ENCODE data around the gene PAX6. TPM values are rescaled to one million over a fixed set of nuclear protein-coding genes. Genes with fewer than 3 reads are reported as not detected.

PAX6 gene
- total RNA-seq, result not detected
- polyA plus RNA-seq, result under 1 TPM in 2 of 3 donors, not detected in 1; 0.34 to 0.46 TPM

GRCh38 chr11:31810779-31811647 is at the start of gene PAX6:
Gene PAX6, minus strand, starts transcription at chr11:31811322. Its CDS starts 4,911 bp downstream, at chr11:31806411.
- intact Hi-C loops (cut with DNase I), result no loop called here
- H3K27ac ChIP-seq, result no peak within 1 kb of the TSS
- WGBS, 2 donors, result 3 to 4% methylated on average over 49 of the region's 49 CpGs
- H3K27me3 ChIP-seq, result peaks cover 94 to 100% (median 100%) of the 10 kb centered on the region in 3 donors
- peaks cover 0 to 72% (median 70%) of the 10 kb centered on the region in 4 donors for H3K4me1 ChIP-seq
- H3K36me3 ChIP-seq, result no peaks in the 10 kb centered on the region
- DNase-seq, result peak; percentile 60
- H3K9me3 ChIP-seq, result no peaks in the 10 kb centered on the region
- TF ChIP-seq POLR2AphosphoS5 (IDR thresholded peaks at IDR 0.05) (no peak), EP300 (IDR thresholded peaks at IDR 0.05) (no peak), POLR2A (IDR thresholded peaks at IDR 0.05) (no peak)
- TF ChIP-seq, protein P1, sequence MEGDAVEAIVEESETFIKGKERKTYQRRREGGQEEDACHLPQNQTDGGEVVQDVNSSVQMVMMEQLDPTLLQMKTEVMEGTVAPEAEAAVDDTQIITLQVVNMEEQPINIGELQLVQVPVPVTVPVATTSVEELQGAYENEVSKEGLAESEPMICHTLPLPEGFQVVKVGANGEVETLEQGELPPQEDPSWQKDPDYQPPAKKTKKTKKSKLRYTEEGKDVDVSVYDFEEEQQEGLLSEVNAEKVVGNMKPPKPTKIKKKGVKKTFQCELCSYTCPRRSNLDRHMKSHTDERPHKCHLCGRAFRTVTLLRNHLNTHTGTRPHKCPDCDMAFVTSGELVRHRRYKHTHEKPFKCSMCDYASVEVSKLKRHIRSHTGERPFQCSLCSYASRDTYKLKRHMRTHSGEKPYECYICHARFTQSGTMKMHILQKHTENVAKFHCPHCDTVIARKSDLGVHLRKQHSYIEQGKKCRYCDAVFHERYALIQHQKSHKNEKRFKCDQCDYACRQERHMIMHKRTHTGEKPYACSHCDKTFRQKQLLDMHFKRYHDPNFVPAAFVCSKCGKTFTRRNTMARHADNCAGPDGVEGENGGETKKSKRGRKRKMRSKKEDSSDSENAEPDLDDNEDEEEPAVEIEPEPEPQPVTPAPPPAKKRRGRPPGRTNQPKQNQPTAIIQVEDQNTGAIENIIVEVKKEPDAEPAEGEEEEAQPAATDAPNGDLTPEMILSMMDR (IDR thresholded peaks at IDR 0.05), result no peak
- peak within 1 kb of the TSS in 3 of 4 donors; percentile 11 to 44 (median 43) for H3K4me3 ChIP-seq

- no peaks in the 10 kb centered on the region for H3K36me3 ChIP-seq
- H3K27me3 ChIP-seq, result peaks cover 0 to 5% (median 0%) of the 10 kb centered on the region in 3 donors
- no peaks in the 10 kb centered on the region for H3K4me1 ChIP-seq
- TF ChIP-seq, protein P1 (IDR thresholded peaks at IDR 0.05), result no peak
- no peak for TF ChIP-seq POLR2AphosphoS5 (IDR thresholded peaks at IDR 0.05)
- no peak for TF ChIP-seq POLR2A (IDR thresholded peaks at IDR 0.05)
- TF ChIP-seq EP300 (IDR thresholded peaks at IDR 0.05), result no peak
- H3K9me3 ChIP-seq, result no peaks in the 10 kb centered on the region
- intact Hi-C loops (cut with DNase I), result no loop called here
- no peak for DNase-seq
- no peak overlapping the region for H3K27ac ChIP-seq
- H3K4me3 ChIP-seq, result no peak overlapping the region
These were observed 49.3 kb upstream of the PAX6 start for GRCh38 chr11:31860391-31860790.

DNA sequence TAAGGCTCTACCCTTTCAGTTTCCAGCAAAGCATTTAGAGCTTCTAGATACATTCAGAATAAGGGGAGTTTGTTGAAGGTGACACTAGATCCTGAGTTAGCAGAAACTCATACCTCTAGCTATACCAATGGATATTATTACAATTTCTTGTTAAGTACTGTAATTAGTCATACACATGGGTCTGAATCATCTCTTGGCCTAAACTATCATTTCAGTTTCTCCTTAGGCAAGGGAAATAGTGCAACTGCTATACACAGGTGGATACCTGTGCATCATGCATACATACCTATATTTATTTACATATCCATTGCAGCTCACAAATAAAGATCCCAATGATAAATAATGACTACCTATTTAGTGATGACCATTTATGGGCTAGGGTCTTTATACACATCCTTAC is 45.1 kb upstream of the PAX6 start:
- no peaks in the 10 kb centered on the region for H3K4me1 ChIP-seq
- no peaks in the 10 kb centered on the region for H3K36me3 ChIP-seq
- TF ChIP-seq POLR2AphosphoS5 (IDR thresholded peaks at IDR 0.05), result no peak
- TF ChIP-seq, protein P1 (IDR thresholded peaks at IDR 0.05), result no peak
- no peak for TF ChIP-seq EP300 (IDR thresholded peaks at IDR 0.05)
- TF ChIP-seq POLR2A (IDR thresholded peaks at IDR 0.05), result no peak
- DNase-seq, result no peak
- H3K27me3 ChIP-seq, result peaks cover 0 to 6% (median 0%) of the 10 kb centered on the region in 3 donors
- H3K4me3 ChIP-seq, result no peak overlapping the region
- H3K9me3 ChIP-seq, result no peaks in the 10 kb centered on the region
- intact Hi-C loops (cut with DNase I), result no loop called here
- H3K27ac ChIP-seq, result no peak overlapping the region

DNA sequence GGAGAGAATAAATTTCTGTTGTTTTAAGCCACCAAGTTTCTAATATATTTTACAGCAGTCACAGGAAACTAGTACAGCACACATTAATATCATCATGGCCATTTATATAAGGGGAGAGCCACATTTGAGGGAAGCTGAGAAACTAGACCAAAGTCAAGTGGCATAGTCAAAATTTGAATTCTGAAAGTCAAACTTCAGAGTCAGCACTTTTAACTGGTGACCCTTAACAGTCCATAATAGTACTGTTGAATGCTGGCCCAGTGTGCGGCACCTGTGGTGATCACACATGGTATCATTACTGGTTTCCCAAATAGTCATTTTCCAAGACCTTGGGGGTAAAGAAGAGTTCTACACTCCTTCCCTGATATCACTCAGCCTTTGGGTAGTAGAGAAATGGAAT is 44.3 kb upstream of the PAX6 start:
- H3K4me3 ChIP-seq, result no peak overlapping the region
- H3K27ac ChIP-seq, result no peak overlapping the region
- no peaks in the 10 kb centered on the region for H3K36me3 ChIP-seq
- H3K4me1 ChIP-seq, result no peaks in the 10 kb centered on the region
- TF ChIP-seq POLR2A (IDR thresholded peaks at IDR 0.05), result no peak
- no peak for TF ChIP-seq EP300 (IDR thresholded peaks at IDR 0.05)
- DNase-seq, result no peak
- WGBS, 2 donors, result 97 to 100% methylated on average over 1 of the region's 1 CpG
- intact Hi-C loops (cut with DNase I), result no loop called here
- H3K9me3 ChIP-seq, result no peaks in the 10 kb centered on the region
- H3K27me3 ChIP-seq, result peaks cover 0 to 6% (median 0%) of the 10 kb centered on the region in 3 donors

DNA sequence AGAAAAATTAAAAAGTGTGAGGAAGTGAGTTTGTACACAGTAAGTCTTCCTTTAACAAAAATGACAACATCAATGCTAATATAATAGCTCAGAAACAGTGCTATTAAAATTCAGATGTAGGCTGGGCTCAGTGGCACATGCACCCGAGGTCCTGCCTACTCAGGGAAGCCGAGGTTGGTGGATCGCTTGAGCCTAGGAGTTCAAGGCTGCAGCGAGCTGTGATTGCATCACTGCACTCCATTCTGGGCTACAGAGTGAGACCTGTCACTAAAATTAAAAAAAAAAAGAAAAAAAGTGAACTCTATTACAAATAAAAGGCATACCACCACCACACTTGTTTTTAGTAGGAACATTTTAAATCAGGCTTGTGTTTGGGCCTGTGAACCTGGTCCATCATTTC is 39.2 kb upstream of the PAX6 start:
- intact Hi-C loops (cut with DNase I), result no loop called here
- H3K27me3 ChIP-seq, result peaks cover 0 to 4% (median 0%) of the 10 kb centered on the region in 3 donors
- TF ChIP-seq POLR2A (IDR thresholded peaks at IDR 0.05) (no peak), POLR2AphosphoS5 (IDR thresholded peaks at IDR 0.05) (no peak), EP300 (IDR thresholded peaks at IDR 0.05) (no peak)
- TF ChIP-seq, protein P1 (IDR thresholded peaks at IDR 0.05), result no peak
- H3K4me1 ChIP-seq, result no peaks in the 10 kb centered on the region
- H3K9me3 ChIP-seq, result no peaks in the 10 kb centered on the region
- no peak for DNase-seq
- H3K4me3 ChIP-seq, result no peak overlapping the region
- WGBS, 2 donors, result 81 to 83% methylated on average over 4 of the region's 4 CpGs
- H3K36me3 ChIP-seq, result no peaks in the 10 kb centered on the region
- H3K27ac ChIP-seq, result no peak overlapping the region

Data from sigmoid colon (tissue), 7 donors.